Astrocyte of the cerebellum (primary cell): ENCODE measurements around the gene CYP4Z1.
"Not testable (repeated sequence)": the region's sequence is repeated elsewhere in the genome, so short reads cannot be mapped to it uniquely, and the experiment has no call there.

Experiments
- DNase-seq: peaks from one replicate; pipeline ENCODE4 v3.0.0-alpha.2; 2011; ENCODE audit warnings: low read depth
- H3K4me3 ChIP-seq: 2 replicates; pipeline ENCODE4 v1.5.1; 2011; ENCODE audit warnings: mild to moderate bottlenecking, low read depth, low read length, moderate library complexity
- in situ Hi-C: cut with HindIII; loops from 2 replicates; pipeline ENCODE4 v1.10.0; 2017; ENCODE audit warnings: low sequenced_read_pairs
- TF ChIP-seq, protein P1 (sequence below): IDR thresholded peaks from 2 replicates; pipeline ENCODE4 v1.5.1; 2012; ENCODE audit warnings: low read length, low read depth, moderate library complexity, mild to moderate bottlenecking; ENCODE audit errors: missing control alignments

Gene CYP4Z1

DNA sequence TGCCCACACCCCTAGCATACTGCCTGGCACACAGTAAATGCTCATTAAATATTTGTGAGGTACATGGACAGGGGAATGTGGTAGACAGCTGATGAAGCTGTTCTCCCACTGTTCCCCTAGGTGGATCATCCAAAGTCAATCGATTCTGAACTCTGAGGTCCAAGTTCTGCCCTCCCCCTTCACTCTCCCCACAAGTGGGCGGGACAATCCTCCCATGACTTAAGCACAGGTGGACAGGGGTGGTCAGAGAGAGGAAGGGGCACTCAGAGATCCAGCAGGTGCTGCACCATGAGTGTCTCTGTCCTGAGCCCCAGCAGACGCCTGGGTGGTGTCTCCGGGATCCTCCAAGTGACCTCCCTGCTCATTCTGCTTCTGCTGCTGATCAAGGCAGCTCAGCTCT is 70.2 kb downstream of the CYP4Z1 start, which contains the start of gene CYP4A22:
Gene CYP4A22, plus strand, starts transcription at position 244 of the 400 bp plus-strand sequence. Its CDS starts 45 bp downstream, at position 289.
- in situ Hi-C loops, result no loop called here
- TF ChIP-seq, protein P1, sequence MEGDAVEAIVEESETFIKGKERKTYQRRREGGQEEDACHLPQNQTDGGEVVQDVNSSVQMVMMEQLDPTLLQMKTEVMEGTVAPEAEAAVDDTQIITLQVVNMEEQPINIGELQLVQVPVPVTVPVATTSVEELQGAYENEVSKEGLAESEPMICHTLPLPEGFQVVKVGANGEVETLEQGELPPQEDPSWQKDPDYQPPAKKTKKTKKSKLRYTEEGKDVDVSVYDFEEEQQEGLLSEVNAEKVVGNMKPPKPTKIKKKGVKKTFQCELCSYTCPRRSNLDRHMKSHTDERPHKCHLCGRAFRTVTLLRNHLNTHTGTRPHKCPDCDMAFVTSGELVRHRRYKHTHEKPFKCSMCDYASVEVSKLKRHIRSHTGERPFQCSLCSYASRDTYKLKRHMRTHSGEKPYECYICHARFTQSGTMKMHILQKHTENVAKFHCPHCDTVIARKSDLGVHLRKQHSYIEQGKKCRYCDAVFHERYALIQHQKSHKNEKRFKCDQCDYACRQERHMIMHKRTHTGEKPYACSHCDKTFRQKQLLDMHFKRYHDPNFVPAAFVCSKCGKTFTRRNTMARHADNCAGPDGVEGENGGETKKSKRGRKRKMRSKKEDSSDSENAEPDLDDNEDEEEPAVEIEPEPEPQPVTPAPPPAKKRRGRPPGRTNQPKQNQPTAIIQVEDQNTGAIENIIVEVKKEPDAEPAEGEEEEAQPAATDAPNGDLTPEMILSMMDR, result no peak
- DNase-seq, result no peak
- H3K4me3 ChIP-seq, result no peak within 1 kb of the TSS

DNA sequence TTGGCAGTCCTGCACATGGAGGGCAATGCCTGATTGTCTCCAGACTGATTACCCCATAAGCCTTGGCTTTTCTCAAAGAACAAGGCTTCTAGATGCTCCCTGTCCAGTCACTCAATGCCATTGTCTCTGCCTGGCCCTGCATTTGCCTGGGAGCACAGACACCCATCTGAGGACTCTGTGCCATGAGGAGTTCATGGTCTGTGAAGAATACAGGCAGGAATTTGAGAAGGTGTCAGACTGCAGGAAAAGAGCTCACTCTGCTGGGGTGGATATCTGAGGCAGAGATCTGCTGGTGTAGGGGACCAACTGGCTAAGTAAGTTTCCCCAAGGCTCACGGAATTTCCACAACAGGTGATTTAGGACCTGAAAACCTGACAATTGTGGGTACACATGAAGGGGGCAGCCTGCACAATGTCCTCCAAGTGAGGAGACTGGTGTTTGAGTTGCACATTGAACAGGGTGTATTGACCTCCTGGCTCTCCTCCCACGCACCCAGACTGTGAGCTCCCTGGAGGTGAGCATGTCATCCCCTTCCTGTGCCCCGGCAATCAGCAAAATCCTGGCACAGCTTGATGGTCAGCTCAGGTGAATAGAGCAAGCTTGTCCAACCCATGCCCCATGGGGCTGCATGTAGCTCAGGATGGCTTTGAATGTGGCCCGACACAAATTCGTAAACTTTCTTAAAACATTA is 71.0 kb downstream of the CYP4Z1 start:
- in situ Hi-C loops, result no loop called here
- no peak overlapping the region for H3K4me3 ChIP-seq
- TF ChIP-seq, protein P1, result no peak
- no peak for DNase-seq

DNA sequence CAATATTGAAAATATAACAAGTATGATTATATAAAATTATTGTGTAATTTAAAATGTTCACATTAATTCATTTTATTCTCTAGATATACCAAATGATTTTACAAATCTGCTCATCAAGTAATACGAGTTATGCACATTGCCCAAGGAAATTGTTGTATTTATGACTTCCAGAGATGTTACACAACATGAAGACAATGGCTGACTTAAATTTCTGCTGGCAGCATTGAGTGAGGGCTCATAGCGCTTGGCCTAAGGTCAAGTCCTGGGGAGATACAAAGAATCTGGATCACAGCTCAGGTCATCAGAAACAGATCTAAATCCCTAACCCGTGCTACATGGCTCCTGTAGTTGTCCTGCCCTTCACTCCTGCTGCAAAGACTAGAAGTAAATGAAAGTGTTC is 73.3 kb downstream of the CYP4Z1 start:
- in situ Hi-C loops, result not testable (repeated sequence)

DNA sequence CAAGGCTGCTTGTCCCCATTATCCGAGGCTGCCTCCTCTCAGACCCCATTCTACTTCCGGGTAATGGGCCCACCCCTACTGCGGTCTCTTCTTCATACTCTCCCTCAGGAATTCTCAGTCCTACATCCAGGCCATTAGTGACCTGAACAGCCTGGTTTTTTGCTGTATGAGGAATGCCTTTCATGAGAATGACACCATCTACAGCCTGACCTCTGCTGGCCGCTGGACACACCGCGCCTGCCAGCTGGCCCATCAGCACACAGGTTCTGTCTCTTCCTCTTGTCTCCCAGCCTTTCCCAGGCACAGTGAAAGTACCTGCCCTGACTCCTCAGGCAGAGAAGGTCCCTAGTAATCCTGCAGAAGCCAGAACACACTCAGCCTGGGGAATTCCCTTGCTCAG is 76.6 kb downstream of the CYP4Z1 start:
- in situ Hi-C loops, H3K4me3 ChIP-seq, DNase-seq: not testable (repeated sequence)
- TF ChIP-seq, protein P1, result peak; percentile 38

More for the DNA sequence above, 73.3 kb downstream of the CYP4Z1 start:
- DNase-seq, H3K4me3 ChIP-seq: not testable (repeated sequence)

DNA sequence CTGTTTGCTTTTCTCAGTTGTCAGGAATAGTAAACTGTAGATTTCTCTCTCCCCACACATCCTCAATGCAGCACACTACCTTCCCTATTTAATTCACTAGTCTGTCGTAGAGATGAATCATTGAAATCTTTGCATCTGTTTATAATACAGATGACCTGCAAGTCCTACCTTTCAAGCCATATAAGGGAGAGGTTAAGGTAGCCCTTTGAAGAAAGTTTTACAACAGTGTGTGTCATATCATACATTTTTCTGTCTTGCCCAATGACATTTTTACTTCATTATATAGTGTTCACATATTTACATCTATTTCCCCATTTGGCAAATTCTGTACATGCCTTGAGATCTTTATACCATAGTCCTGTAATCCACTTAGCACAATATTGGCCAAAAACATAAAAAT is 79.5 kb downstream of the CYP4Z1 start:
- DNase-seq, in situ Hi-C loops, H3K4me3 ChIP-seq: not testable (repeated sequence)

DNA sequence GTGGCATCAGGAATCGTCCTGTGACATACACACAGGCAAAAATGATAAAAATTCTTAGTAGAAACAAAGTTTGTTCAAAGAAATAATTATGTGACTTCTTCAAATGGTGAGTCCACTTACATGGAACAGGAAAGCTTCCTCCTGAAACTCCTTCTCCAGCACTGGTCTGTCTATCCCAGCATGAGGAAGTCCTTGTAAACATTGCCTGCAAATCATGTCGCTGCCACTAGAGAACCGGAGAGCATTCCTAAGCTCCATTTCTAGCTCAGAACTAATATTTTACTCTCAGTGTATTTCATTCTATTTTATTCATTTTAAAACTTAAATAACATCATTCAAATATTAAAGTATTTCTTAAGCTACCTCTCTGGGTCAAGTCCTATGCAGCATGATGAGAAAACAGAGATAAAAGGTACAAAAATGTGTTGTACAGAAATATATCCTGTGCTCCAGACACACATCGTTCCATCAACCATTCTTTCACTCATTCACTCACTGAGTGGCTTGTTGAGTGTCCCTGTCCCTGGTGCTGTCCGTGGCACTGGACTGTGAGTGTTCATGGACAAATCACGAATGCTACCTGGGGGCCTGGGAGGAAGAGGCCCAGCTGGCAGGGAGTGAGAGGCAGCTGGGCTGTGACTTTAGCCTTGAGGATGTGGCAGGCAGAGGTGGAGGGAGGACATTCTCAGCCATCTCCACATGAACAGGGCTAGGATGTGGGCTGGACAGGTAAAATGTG is 80.2 kb downstream of the CYP4Z1 start:
- TF ChIP-seq, protein P1, result no peak
- H3K4me3 ChIP-seq, result no peak overlapping the region
- in situ Hi-C loops, result no loop called here
- DNase-seq, result no peak

DNA sequence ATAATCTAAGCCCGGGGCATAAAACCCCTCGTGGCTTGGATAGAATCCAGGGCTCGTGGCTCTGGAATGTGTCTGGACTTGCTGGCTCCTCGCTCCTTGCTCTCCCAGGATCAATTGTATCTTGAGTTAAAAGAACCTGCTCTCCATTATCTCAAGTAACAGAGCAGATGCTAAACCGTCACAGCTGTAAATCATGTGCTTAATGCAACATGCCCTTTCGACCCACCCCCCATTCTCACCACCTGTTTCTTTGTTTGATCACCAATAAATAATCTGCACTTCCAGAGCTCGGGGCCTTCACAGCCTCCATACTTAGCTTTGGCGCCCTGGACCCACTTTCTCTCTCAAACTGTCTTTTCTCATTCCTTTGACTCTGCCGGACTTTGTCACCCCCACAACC is 82.1 kb downstream of the CYP4Z1 start:
- DNase-seq, in situ Hi-C loops, H3K4me3 ChIP-seq: not testable (repeated sequence)

DNA sequence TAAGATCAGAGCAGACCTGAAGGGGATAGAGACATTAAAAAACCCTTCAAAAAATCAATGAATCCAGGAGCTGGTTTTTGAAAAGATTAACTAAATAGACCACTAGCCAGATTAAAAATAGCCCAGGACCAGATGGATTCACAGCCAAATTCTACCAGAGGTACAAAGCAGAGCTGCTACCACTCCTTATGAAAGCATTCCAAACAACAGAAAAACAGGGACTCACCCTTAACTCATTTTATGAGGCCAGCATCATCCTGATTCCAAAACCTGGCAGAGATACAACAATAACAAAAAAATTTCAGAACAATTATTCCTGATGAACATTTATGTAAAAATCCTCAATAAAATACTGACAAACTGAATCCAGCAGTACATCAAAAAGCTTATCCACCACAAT is 89.4 kb downstream of the CYP4Z1 start:
- H3K4me3 ChIP-seq, in situ Hi-C loops, DNase-seq: not testable (repeated sequence)

DNA sequence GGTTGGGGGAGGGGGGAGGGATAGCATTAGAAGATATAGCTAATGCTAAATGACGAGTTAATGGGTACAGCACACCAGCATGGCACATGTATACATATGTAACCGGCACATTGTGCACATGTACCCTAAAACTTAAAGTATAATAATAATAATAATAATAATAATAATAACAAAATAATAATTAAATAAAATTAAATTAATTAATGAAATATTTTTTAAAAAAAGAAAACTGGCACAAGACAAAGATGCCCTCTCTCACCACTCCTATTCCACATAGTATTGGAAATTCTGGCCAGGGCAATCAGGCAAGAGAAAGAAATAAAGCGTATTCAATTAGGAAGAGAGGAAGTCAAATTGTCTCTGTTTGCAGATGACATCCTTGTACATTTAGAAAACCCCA is 90.9 kb downstream of the CYP4Z1 start:
- in situ Hi-C loops, DNase-seq, H3K4me3 ChIP-seq: not testable (repeated sequence)
